NCI-H446 (cell line): ENCODE data around the gene NAPEPLD.
"Not testable (repeated sequence)": the region's sequence is repeated elsewhere in the genome, so short reads cannot be mapped to it uniquely, and the experiment has no call there.

Experiments
- DNase-seq, 2 experiments: peaks; one replicate each; lab custom pipeline; 2025; lab: John Stamatoyannopoulos, UW

NAPEPLD gene

DNA sequence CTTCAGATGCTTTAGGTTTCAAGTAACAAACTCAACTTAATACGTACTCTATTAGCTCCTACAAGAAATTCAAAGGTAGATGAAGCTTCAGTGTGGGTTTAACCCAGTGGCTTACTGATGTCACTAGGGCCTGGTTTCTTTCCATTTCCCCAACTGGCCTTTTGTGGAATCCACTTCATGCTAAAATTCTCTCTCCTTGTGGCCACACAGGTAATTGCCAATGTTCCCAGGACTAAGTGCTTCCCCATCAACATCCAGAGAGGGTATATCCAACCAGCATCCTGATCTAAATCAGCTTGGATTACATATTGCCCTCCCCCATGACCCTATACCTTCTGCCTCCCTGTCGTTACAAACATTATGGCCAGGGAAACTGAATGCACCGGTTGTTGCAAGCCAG lies 85.0 kb downstream of the NAPEPLD start:
- no peak for DNase-seq

GRCh38 chr7:103059471-103059870 lies 89.4 kb downstream of the NAPEPLD start:
- no peak for DNase-seq

DNA sequence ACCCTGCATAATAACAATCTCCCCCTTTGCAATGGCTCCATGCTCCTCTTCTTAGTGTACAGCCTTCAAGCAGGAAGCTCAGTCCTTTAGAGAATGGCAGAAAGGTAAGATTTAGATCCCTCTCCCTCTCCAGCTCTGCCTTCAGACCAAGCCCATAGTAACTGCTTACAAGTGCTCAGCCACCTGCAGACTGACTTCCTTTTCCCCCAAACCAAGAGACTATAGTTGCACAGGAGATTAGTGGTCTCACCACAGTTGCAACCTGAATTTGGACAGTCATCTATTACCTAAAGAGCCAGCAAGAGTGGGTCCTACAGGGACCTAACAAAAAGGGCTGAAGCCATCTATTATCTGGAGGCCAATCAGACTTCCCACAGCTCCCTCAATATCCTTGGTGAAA lies 90.8 kb downstream of the NAPEPLD start:
- DNase-seq = no peak

- DNase-seq = not testable (repeated sequence)
Measured at GRCh38 chr7:103056006-103056405, 92.9 kb downstream of the NAPEPLD start.

DNA sequence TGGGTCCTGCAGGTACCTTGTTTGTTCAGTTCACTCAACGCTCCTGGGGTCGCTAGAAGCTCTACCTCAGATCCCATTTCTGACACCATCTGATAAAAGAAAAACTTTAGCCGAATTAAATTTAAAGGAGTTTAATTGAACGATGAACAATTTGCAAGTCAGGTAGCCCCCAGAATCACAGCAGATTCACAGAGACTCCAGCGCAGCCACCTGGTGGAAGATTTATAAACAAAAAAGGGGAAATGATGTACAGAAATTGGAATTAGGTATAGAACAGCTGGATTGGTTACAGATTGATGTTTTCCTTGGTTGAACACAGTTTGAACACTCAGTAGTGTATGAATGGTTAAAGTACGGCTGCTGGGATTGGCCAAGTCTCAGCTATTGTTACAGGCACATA lies 97.4 kb downstream of the NAPEPLD start:
- DNase-seq = no peak
